ENCODE data around the gene GABRA4.

- TF ChIP-seq CTCF (conservative IDR thresholded peaks at IDR 0.05; ENCODE audit: low read length) (no peak), EZH2phosphoT487 (IDR thresholded peaks at IDR 0.05; ENCODE audit: borderline replicate concordance, low read depth, low read length) (no peak)
Measured at GRCh38 chr4:46944345-46944744, 49.0 kb downstream of the GABRA4 start.

All from OCI-LY7 (cell line).